HepG2 (cell line): ENCODE results near the gene AXIN2. TPM values are rescaled to one million over a fixed set of nuclear protein-coding genes. Genes with fewer than 3 reads are reported as not detected.

ENCODE experiments used
- ATAC-seq: fragments of 200-7000 bp; cut with Tn5 transposase; 3 replicates; pipeline ENCODE4 v1.9.1; 2020; ENCODE audit warnings: mild to moderate bottlenecking, moderate library complexity
- BruUV-seq: library from RNA; stranded (reverse); fragments of 400-500 nt; replicated peaks from 2 replicates; lab custom pipeline; 2021; lab: Mats Ljungman, UMichigan
- CTCF ChIA-PET: fragments of 300-600 bp; formaldehyde crosslinking; extraction: SDS; loops from one replicate; lab custom pipeline; 2021; ENCODE audit warnings: low total read pairs, inconsistent platforms, low intra/inter-chr PET ratio; lab: Yijun Ruan, JAX
- POLR2A ChIA-PET: fragments of 350-600 bp; sonication (Branson Sonifier 250); formaldehyde crosslinking; loops from one replicate; lab custom pipeline; 2020; ENCODE audit warnings: antibody characterized with exemption, inconsistent platforms; lab: Yijun Ruan, JAX
- DNase-seq: peaks from one replicate; pipeline ENCODE4 v3.0.0-alpha.2; 2015; ENCODE audit warnings: low spot score
- FAIRE-seq: peaks from 3 replicates; lab custom pipeline; 2011; peaks lifted over from hg19 to GRCh38; lab: Jason Lieb, UNC
- H2AFZ ChIP-seq: one replicate; pipeline ENCODE4 v1.6.1; 2011; ENCODE audit warnings: low read length, inconsistent platforms
- H3K27ac ChIP-seq: fragments of 300-600 bp; 3 replicates; pipeline ENCODE4 v1.8.0; 2011; ENCODE audit warnings: mixed run types, mild to moderate bottlenecking, mixed read lengths, low read length, inconsistent platforms; ENCODE audit not compliant: insufficient read depth; ENCODE audit errors: extremely low read length
- H3K27me3 ChIP-seq, 2 experiments: fragments of 200-600 bp in 1 of 2; 2 replicates in 1 of 2; 3 replicates in 1 of 2; pipeline versions ENCODE4 v1.6.0 to v1.8.0; 2011; ENCODE audit warnings: low read length in 2 of 2, mild to moderate bottlenecking in 2 of 2, moderate library complexity in 2 of 2, inconsistent platforms in 1 of 2; ENCODE audit not compliant: insufficient read depth in 2 of 2, control insufficient read depth in 1 of 2
- H3K36me3 ChIP-seq, 2 experiments: fragments of 200-600 bp in 1 of 2; replicated peaks in 1 of 2; 2 replicates in 1 of 2; 3 replicates in 1 of 2; pipeline versions ENCODE4 v1.5.1 to v1.8.0; 2011; ENCODE audit warnings: low read length in 2 of 2, inconsistent platforms in 1 of 2; ENCODE audit not compliant: insufficient read depth in 2 of 2, control insufficient read depth in 1 of 2
- H3K4me1 ChIP-seq: 2 replicates; pipeline ENCODE4 v1.5.1; 2012; ENCODE audit warnings: low read length, inconsistent platforms; ENCODE audit not compliant: insufficient read depth
- H3K4me2 ChIP-seq: 2 replicates; pipeline ENCODE4 v1.6.0; 2011; ENCODE audit warnings: low read depth, low read length, inconsistent platforms
- H3K4me3 ChIP-seq, 3 experiments: fragments of 200-600 bp in 1 of 3; sonication (generic), shearing (Covaris generic) in 1 of 3; replicated peaks in 1 of 3; 2 replicates each; pipeline ENCODE4 v1.5.1; 2011 to 2016; ENCODE audit warnings: low read length in 3 of 3, inconsistent platforms in 2 of 3, low read depth in 2 of 3, mild to moderate bottlenecking in 2 of 3, control low read depth in 1 of 3, mixed read lengths in 1 of 3; ENCODE audit not compliant: insufficient read depth in 1 of 3
- H3K79me2 ChIP-seq: one replicate; pipeline ENCODE4 v1.6.1; 2011; ENCODE audit warnings: low read length, inconsistent platforms; ENCODE audit not compliant: insufficient read depth
- H3K9ac ChIP-seq: 2 replicates; pipeline ENCODE4 v1.6.0; 2011; ENCODE audit warnings: mild to moderate bottlenecking, low read depth, low read length, inconsistent platforms; ENCODE audit not compliant: insufficient read depth
- H3K9me3 ChIP-seq: 2 replicates; pipeline ENCODE4 v1.5.1; 2012; ENCODE audit warnings: mild to moderate bottlenecking, low read length
- H4K20me1 ChIP-seq: 2 replicates; pipeline ENCODE4 v1.6.0; 2011; ENCODE audit warnings: inconsistent platforms, mild to moderate bottlenecking, low read length, moderate library complexity; ENCODE audit not compliant: insufficient read depth
- AGO2 ChIP-seq: fragments of 200-400 bp; formaldehyde crosslinking; optimal IDR thresholded peaks from 2 replicates; pipeline ENCODE3; 2017; ENCODE audit warnings: mild to moderate bottlenecking, low read depth, low read length, moderate library complexity
- FLYWCH1 ChIP-seq: sonication (generic); formaldehyde crosslinking; IDR thresholded peaks from 2 replicates; pipeline ENCODE4 v1.8.1; 2023; ENCODE audit warnings: mild to moderate bottlenecking, missing genetic modification reagents
- HDAC1 ChIP-seq: sonication (generic); formaldehyde crosslinking; IDR thresholded peaks from 2 replicates; pipeline ENCODE4 v1.5.1; 2020; ENCODE audit warnings: mild to moderate bottlenecking, missing genetic modification reagents
- HIVEP1 ChIP-seq: sonication (generic); formaldehyde crosslinking; IDR thresholded peaks from 2 replicates; pipeline ENCODE4 v1.4.0; 2020; ENCODE audit warnings: mild to moderate bottlenecking, missing genetic modification reagents
- HMG20A ChIP-seq: IDR thresholded peaks from 2 replicates; pipeline ENCODE4 v1.6.1; 2016; ENCODE audit warnings: borderline replicate concordance
- KDM2A ChIP-seq: sonication (generic); formaldehyde crosslinking; IDR thresholded peaks from 2 replicates; pipeline ENCODE4 v1.4.0; 2020; ENCODE audit warnings: low read depth, missing genetic modification reagents, borderline replicate concordance
- MXD3 ChIP-seq: IDR thresholded peaks from 2 replicates; pipeline ENCODE4 v1.6.1; 2016; ENCODE audit warnings: mild to moderate bottlenecking, missing biosample characterization, missing genetic modification reagents
- NR2F2 ChIP-seq: IDR thresholded peaks from 2 replicates; pipeline ENCODE4 v1.6.1; 2012; ENCODE audit warnings: low read depth, inconsistent platforms, borderline replicate concordance
- NRL ChIP-seq: sonication (generic); formaldehyde crosslinking; IDR thresholded peaks from 2 replicates; pipeline ENCODE4 v1.5.0; 2020; ENCODE audit warnings: missing genetic modification reagents, mild to moderate bottlenecking, moderate library complexity, borderline replicate concordance
- PRPF4 ChIP-seq: fragments of 200-400 bp; formaldehyde crosslinking; IDR thresholded peaks from 2 replicates; pipeline ENCODE4 v1.6.1; 2016; ENCODE audit warnings: low read length, low read depth; ENCODE audit not compliant: poor library complexity, severe bottlenecking
- RAD21 ChIP-seq: fragments of 450-650 bp; formaldehyde crosslinking; IDR thresholded peaks from 2 replicates; pipeline ENCODE4 v1.5.0; 2020; ENCODE audit warnings: mild to moderate bottlenecking
- RBM22 ChIP-seq: fragments of 200-400 bp; formaldehyde crosslinking; optimal IDR thresholded peaks from 2 replicates; pipeline ENCODE3; 2017; ENCODE audit warnings: mild to moderate bottlenecking, low read length, moderate library complexity
- SAP130 ChIP-seq: IDR thresholded peaks from 2 replicates; pipeline ENCODE4 v1.6.1; 2016; ENCODE audit warnings: low read depth
- ZNF121 ChIP-seq: sonication (generic); formaldehyde crosslinking; IDR thresholded peaks from 2 replicates; pipeline ENCODE4 v1.5.0; 2020; ENCODE audit warnings: mild to moderate bottlenecking, missing genetic modification reagents
- ZNF230 ChIP-seq: sonication (generic); formaldehyde crosslinking; IDR thresholded peaks from 2 replicates; pipeline ENCODE4 v1.4.0; 2020; ENCODE audit warnings: mild to moderate bottlenecking, missing genetic modification reagents
- ZNF501 ChIP-seq: sonication (generic); formaldehyde crosslinking; IDR thresholded peaks from 2 replicates; pipeline ENCODE4 v1.5.1; 2020; ENCODE audit warnings: mild to moderate bottlenecking, moderate library complexity, missing genetic modification reagents
- WGBS: methylation state at CpG from one replicate; pipeline ENCODE4 v1.1.6; 2017; ENCODE audit warnings: low lambda C conversion rate; 5-methylcytosine and 5-hydroxymethylcytosine counted together
- in situ Hi-C: cut with HindIII; loops from 2 replicates; pipeline ENCODE4 v1.10.0; 2017; ENCODE audit warnings: low pct_unique_long_range_greater_than_20kb; ENCODE audit not compliant: extremely low pct_ligation_motif_present
- intact Hi-C: fragments of 100-400 bp; cut with micrococcal nuclease; formaldehyde crosslinking; loops from one replicate; pipeline ENCODE4 v1.10.0; 2022; ENCODE audit not compliant: unreplicated experiment
- polyA plus RNA-seq, 8 experiments: library from polyadenylated mRNA; depleted of rRNA in 3 of 8; stranded (reverse) in 7 of 8; unstranded in 1 of 8; fragments of >200 nt; fragmentation: Illumina TruSeq in 4 of 8; extraction: Trizol in 4 of 8; gene quantifications; 2 replicates each; pipeline versions ENCODE4 v1.2.1 to v1.2.3, GENCODE V29; 2011 to 2016; ENCODE audit warnings: low read depth in 4 of 8, missing spikeins in 1 of 8, mixed read lengths in 1 of 8; ENCODE audit not compliant: insufficient read depth in 1 of 8
- total RNA-seq, 5 experiments: library from RNA; depleted of rRNA; stranded (reverse); fragments of >200 nt; fragmentation: Illumina TruSeq; extraction: Trizol; gene quantifications; 2 replicates each; pipeline ENCODE4 v1.2.3, GENCODE V29; 2016; ENCODE audit warnings: low read depth in 1 of 5
- TF ChIP-seq, protein P1 (sequence below): IDR thresholded peaks from 2 replicates; pipeline ENCODE4 v1.6.1; 2016; ENCODE audit warnings: low read depth, control low read depth
- TF ChIP-seq, protein P2 (sequence below): sonication (generic); formaldehyde crosslinking; IDR thresholded peaks from 2 replicates; pipeline ENCODE4 v1.5.1; 2020; ENCODE audit warnings: missing genetic modification reagents, mild to moderate bottlenecking, borderline replicate concordance

AXIN2 gene
- total and polyA plus RNA-seq, 2 of the 13 experiments (the other 11 are each of a cell fraction or from before 2014, with no cell fraction given) = 58.6 to 63.4 TPM

- Histone ChIP-seq H3K4me3 (no peak overlapping the region), H3K27ac (peak overlapping the region; percentile 2), H3K9ac (no peak overlapping the region; the same call in 1 of the 2 replicates), H3K4me1 (no peaks in the 10 kb centered on the region), H4K20me1 (no peaks in the 10 kb centered on the region; the same call in none of the 2 replicates), H3K4me2 (no peak overlapping the region), H2AFZ (no peak overlapping the region), H3K27me3 (no peaks in the 10 kb centered on the region; a peak in 1 of 5 replicates), H3K79me2 (no peaks in the 10 kb centered on the region), H3K9me3 (no peaks in the 10 kb centered on the region), H3K36me3 (peaks cover 44 to 47% of the 10 kb centered on the region in 2 experiments)
- ATAC-seq (0 out of 3 replicates have a peak, but pooled peaks have one; percentile 1), FAIRE-seq (no peak), DNase-seq (no peak)
- BruUV-seq = no TSS peak
- in situ Hi-C loops (loop anchor here (5.0 kb wide), 2 partner anchors 238 to 433 kb away; no protein-coding TSS in a partner anchor), intact Hi-C loops (loop anchor here (5.0 to 10.0 kb wide), 2 partner anchors 238 to 400 kb away; no protein-coding TSS in a partner anchor)
- CTCF ChIA-PET = interaction anchor here (1.6 kb wide), 1 partner anchor 23 kb away, joined by 3 read pairs; no protein-coding TSS in a partner anchor
- POLR2A ChIA-PET = interaction anchor here (3.1 kb wide), 1 partner anchor 34 kb away, joined by 11 read pairs; no protein-coding TSS in a partner anchor
- WGBS = 23% methylated on average over 18 of the region's 18 CpGs
- 0 out of 2 replicates have a peak, but pooled peaks have one; percentile 42 for TF ChIP-seq ZNF230
- peak; percentile 48; the same call in 1 of the 2 replicates for TF ChIP-seq KDM2A (CRISPR knock-in tag)
- TF ChIP-seq RAD21 (CRISPR knock-in tag) = peak; percentile 11; the same call in 1 of the 2 replicates
- no peak for TF ChIP-seq FLYWCH1 (CRISPR knock-in tag)
- TF ChIP-seq AGO2 = peak; percentile 92
- TF ChIP-seq HIVEP1 (CRISPR knock-in tag) = 0 out of 2 replicates have a peak, but pooled peaks have one; percentile 47
- TF ChIP-seq PRPF4 = no peak
- TF ChIP-seq HMG20A (CRISPR knock-in tag) = no peak
- peak; percentile 79 for TF ChIP-seq RBM22
- peak; percentile 75; the same call in 1 of the 2 replicates for TF ChIP-seq ZNF501 (CRISPR knock-in tag)
- 0 out of 2 replicates have a peak, but pooled peaks have one; percentile 25 for TF ChIP-seq HDAC1 (CRISPR knock-in tag)
- TF ChIP-seq SAP130 (CRISPR knock-in tag) = peak; percentile 10; the same call in 1 of the 2 replicates
- TF ChIP-seq NR2F2 = no peak
- TF ChIP-seq MXD3 (CRISPR knock-in tag) = peak; percentile 33; the same call in 1 of the 2 replicates
- TF ChIP-seq, protein P1, sequence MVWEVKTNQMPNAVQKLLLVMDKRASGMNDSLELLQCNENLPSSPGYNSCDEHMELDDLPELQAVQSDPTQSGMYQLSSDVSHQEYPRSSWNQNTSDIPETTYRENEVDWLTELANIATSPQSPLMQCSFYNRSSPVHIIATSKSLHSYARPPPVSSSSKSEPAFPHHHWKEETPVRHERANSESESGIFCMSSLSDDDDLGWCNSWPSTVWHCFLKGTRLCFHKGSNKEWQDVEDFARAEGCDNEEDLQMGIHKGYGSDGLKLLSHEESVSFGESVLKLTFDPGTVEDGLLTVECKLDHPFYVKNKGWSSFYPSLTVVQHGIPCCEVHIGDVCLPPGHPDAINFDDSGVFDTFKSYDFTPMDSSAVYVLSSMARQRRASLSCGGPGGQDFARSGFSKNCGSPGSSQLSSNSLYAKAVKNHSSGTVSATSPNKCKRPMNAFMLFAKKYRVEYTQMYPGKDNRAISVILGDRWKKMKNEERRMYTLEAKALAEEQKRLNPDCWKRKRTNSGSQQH (CRISPR knock-in tag) = 0 out of 2 replicates have a peak, but pooled peaks have one; percentile 8
- TF ChIP-seq NRL (CRISPR knock-in tag) = peak; percentile 31; the same call in 1 of the 2 replicates
- TF ChIP-seq, protein P2, sequence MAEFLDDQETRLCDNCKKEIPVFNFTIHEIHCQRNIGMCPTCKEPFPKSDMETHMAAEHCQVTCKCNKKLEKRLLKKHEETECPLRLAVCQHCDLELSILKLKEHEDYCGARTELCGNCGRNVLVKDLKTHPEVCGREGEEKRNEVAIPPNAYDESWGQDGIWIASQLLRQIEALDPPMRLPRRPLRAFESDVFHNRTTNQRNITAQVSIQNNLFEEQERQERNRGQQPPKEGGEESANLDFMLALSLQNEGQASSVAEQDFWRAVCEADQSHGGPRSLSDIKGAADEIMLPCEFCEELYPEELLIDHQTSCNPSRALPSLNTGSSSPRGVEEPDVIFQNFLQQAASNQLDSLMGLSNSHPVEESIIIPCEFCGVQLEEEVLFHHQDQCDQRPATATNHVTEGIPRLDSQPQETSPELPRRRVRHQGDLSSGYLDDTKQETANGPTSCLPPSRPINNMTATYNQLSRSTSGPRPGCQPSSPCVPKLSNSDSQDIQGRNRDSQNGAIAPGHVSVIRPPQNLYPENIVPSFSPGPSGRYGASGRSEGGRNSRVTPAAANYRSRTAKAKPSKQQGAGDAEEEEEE = no peak
- peak; percentile 86 for TF ChIP-seq ZNF121
Observed at GRCh38 chr17:65554553-65555223, 6.8 kb downstream of the AXIN2 start.
